NT2/D1 (cell line): Measurements from ENCODE around the gene HNRNPH2.

Source experiments
- SUZ12 ChIP-seq: IDR thresholded peaks from 2 replicates; pipeline ENCODE4 v1.6.1; 2011; ENCODE audit not compliant: insufficient read length, insufficient read depth; ENCODE audit errors: extremely low read depth
- YY1 ChIP-seq: IDR thresholded peaks from 2 replicates; pipeline ENCODE4 v1.6.1; 2011; ENCODE audit not compliant: insufficient read length, insufficient read depth
- ZNF274 ChIP-seq: IDR thresholded peaks from 2 replicates; pipeline ENCODE4 v1.6.1; 2011; ENCODE audit warnings: mild to moderate bottlenecking, low read depth, low read length

GRCh38 chrX:101370888-101371504 is 37.0 kb upstream of the HNRNPH2 start:
- TF ChIP-seq ZNF274, result no peak
- no peak for TF ChIP-seq SUZ12
- no peak for TF ChIP-seq YY1
